Omental fat pad (tissue), 4 donors: Measurements from ENCODE around the gene OCIAD2. TPM values are rescaled to one million over a fixed set of nuclear protein-coding genes. Genes with fewer than 3 reads are reported as not detected.
"Not testable (repeated sequence)": the region's sequence is repeated elsewhere in the genome, so short reads cannot be mapped to it uniquely, and the experiment has no call there.

Experiments used
- ATAC-seq: fragments of 150-250 bp; one replicate; pipeline ENCODE4 v1.9.1; 2016; ENCODE audit warnings: mild to moderate bottlenecking, moderate library complexity; ENCODE audit not compliant: low FRiP score
- DNase-seq: peaks from one replicate; pipeline ENCODE4 v3.0.0-alpha.2; 2019; ENCODE audit warnings: low spot score
- CTCF ChIP-seq, 3 donors: fragments of 450-650 bp; IDR thresholded peaks; one replicate each; pipeline ENCODE4 v1.5.1; 2016 to 2017; ENCODE audit warnings: antibody characterized with exemption in 3 of 3, mild to moderate bottlenecking in 3 of 3, moderate library complexity in 2 of 3
- total RNA-seq, 4 donors: library from RNA; depleted of rRNA; stranded (reverse); fragments of >200 nt; gene quantifications; one replicate each; pipeline ENCODE4 v1.1.0, GENCODE V29; 2016

OCIAD2 gene
- total RNA-seq, 4 donors from 2014 or later, result 2.8 to 24.3 (median 4.5) TPM

GRCh38 chr4:48901196-48901595 lies 5.4 kb downstream of the OCIAD2 start:
- no peak for TF ChIP-seq CTCF (IDR thresholded peaks at IDR 0.05)
- ATAC-seq, result no peak
- DNase-seq, result no peak

GRCh38 chr4:48899950-48900349 lies 6.6 kb downstream of the OCIAD2 start:
- TF ChIP-seq CTCF (IDR thresholded peaks at IDR 0.05), result no peak
- ATAC-seq (peak; percentile 37), DNase-seq (no peak)

- DNase-seq (no peak), ATAC-seq (no peak)
- TF ChIP-seq CTCF (IDR thresholded peaks at IDR 0.05), result no peak
Measured at GRCh38 chr4:48899432-48899749, 7.2 kb downstream of the OCIAD2 start.

- no peak for ATAC-seq
- TF ChIP-seq CTCF (IDR thresholded peaks at IDR 0.05), result no peak
- no peak for DNase-seq
Measured at GRCh38 chr4:48898733-48899431, 7.7 kb downstream of the OCIAD2 start.

GRCh38 chr4:48896845-48897244 lies 9.7 kb downstream of the OCIAD2 start:
- DNase-seq (no peak), ATAC-seq (no peak)
- no peak for TF ChIP-seq CTCF (IDR thresholded peaks at IDR 0.05)

GRCh38 chr4:48891028-48891619 lies 15.4 kb downstream of the OCIAD2 start:
- ATAC-seq (no peak), DNase-seq (no peak)
- TF ChIP-seq CTCF (IDR thresholded peaks at IDR 0.05), result no peak

- not testable (repeated sequence) for ATAC-seq, DNase-seq
Measured at GRCh38 chr4:48889750-48890149, 16.8 kb downstream of the OCIAD2 start.

- not testable (repeated sequence) for ATAC-seq, DNase-seq
Measured at GRCh38 chr4:48881646-48882045, 24.9 kb downstream of the OCIAD2 start.
